ENCODE results near the gene TMEM59L. TPM values are rescaled to one million over a fixed set of nuclear protein-coding genes. Genes with fewer than 3 reads are reported as not detected.

The TMEM59L gene
- total and polyA plus RNA-seq, 2 of the 13 experiments (the other 11 are each of a cell fraction or from before 2014, with no cell fraction given), result 0.97 to 5.5 TPM

- TF ChIP-seq ZNF281 (CRISPR knock-in tag; IDR thresholded peaks at IDR 0.05; ENCODE audit: borderline replicate concordance) (peak; percentile 77; the same call in 1 of the 2 replicates), ZNF569 (CRISPR knock-in tag; IDR thresholded peaks at IDR 0.05; ENCODE audit: borderline replicate concordance) (no peak), ZNF615 (CRISPR knock-in tag; IDR thresholded peaks at IDR 0.05; ENCODE audit: borderline replicate concordance) (no peak), ZNF138 (CRISPR knock-in tag; IDR thresholded peaks at IDR 0.05; ENCODE audit: low read depth) (no peak), SP5 (CRISPR knock-in tag; IDR thresholded peaks at IDR 0.05; ENCODE audit: borderline replicate concordance, low read depth) (peak; percentile 70; the same call in 1 of the 2 replicates), TERF1 (CRISPR knock-in tag; IDR thresholded peaks at IDR 0.05) (no peak), TAF15 (IDR thresholded peaks at IDR 0.05; ENCODE audit: low read depth, low read length, poor library complexity, severe bottlenecking) (no peak), ZFP37 (CRISPR knock-in tag; IDR thresholded peaks at IDR 0.05; ENCODE audit: borderline replicate concordance) (no peak), CENPT (CRISPR knock-in tag; IDR thresholded peaks at IDR 0.05; ENCODE audit: low read depth) (peak; percentile 60; the same call in 1 of the 2 replicates), ZNF160 (CRISPR knock-in tag; IDR thresholded peaks at IDR 0.05) (peak; percentile 40; the same call in 1 of the 2 replicates), SMC3 (IDR thresholded peaks at IDR 0.05; ENCODE audit: low read length) (no peak)
- TF ChIP-seq, protein P1, sequence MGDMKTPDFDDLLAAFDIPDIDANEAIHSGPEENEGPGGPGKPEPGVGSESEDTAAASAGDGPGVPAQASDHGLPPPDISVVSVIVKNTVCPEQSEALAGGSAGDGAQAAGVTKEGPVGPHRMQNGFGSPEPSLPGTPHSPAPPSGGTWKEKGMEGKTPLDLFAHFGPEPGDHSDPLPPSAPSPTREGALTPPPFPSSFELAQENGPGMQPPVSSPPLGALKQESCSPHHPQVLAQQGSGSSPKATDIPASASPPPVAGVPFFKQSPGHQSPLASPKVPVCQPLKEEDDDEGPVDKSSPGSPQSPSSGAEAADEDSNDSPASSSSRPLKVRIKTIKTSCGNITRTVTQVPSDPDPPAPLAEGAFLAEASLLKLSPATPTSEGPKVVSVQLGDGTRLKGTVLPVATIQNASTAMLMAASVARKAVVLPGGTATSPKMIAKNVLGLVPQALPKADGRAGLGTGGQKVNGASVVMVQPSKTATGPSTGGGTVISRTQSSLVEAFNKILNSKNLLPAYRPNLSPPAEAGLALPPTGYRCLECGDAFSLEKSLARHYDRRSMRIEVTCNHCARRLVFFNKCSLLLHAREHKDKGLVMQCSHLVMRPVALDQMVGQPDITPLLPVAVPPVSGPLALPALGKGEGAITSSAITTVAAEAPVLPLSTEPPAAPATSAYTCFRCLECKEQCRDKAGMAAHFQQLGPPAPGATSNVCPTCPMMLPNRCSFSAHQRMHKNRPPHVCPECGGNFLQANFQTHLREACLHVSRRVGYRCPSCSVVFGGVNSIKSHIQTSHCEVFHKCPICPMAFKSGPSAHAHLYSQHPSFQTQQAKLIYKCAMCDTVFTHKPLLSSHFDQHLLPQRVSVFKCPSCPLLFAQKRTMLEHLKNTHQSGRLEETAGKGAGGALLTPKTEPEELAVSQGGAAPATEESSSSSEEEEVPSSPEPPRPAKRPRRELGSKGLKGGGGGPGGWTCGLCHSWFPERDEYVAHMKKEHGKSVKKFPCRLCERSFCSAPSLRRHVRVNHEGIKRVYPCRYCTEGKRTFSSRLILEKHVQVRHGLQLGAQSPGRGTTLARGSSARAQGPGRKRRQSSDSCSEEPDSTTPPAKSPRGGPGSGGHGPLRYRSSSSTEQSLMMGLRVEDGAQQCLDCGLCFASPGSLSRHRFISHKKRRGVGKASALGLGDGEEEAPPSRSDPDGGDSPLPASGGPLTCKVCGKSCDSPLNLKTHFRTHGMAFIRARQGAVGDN (CRISPR knock-in tag; IDR thresholded peaks at IDR 0.05), result peak; percentile 80
- TF ChIP-seq, protein P2, sequence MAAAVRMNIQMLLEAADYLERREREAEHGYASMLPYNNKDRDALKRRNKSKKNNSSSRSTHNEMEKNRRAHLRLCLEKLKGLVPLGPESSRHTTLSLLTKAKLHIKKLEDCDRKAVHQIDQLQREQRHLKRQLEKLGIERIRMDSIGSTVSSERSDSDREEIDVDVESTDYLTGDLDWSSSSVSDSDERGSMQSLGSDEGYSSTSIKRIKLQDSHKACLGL (CRISPR knock-in tag; IDR thresholded peaks at IDR 0.05), result 0 out of 2 replicates have a peak, but pooled peaks have one; percentile 32
- TF ChIP-seq, protein P3, sequence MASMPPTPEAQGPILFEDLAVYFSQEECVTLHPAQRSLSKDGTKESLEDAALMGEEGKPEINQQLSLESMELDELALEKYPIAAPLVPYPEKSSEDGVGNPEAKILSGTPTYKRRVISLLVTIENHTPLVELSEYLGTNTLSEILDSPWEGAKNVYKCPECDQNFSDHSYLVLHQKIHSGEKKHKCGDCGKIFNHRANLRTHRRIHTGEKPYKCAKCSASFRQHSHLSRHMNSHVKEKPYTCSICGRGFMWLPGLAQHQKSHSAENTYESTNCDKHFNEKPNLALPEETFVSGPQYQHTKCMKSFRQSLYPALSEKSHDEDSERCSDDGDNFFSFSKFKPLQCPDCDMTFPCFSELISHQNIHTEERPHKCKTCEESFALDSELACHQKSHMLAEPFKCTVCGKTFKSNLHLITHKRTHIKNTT (CRISPR knock-in tag; IDR thresholded peaks at IDR 0.05), result no peak
- TF ChIP-seq, protein P4, sequence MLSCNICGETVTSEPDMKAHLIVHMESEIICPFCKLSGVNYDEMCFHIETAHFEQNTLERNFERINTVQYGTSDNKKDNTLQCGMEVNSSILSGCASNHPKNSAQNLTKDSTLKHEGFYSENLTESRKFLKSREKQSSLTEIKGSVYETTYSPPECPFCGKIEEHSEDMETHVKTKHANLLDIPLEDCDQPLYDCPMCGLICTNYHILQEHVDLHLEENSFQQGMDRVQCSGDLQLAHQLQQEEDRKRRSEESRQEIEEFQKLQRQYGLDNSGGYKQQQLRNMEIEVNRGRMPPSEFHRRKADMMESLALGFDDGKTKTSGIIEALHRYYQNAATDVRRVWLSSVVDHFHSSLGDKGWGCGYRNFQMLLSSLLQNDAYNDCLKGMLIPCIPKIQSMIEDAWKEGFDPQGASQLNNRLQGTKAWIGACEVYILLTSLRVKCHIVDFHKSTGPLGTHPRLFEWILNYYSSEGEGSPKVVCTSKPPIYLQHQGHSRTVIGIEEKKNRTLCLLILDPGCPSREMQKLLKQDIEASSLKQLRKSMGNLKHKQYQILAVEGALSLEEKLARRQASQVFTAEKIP (CRISPR knock-in tag; IDR thresholded peaks at IDR 0.05; ENCODE audit: borderline replicate concordance), result no peak
Measured at GRCh38 chr19:18610556-18611326, 1.9 kb upstream of the TMEM59L start (continued).
